NB4 (cell line): ENCODE results near the gene GOLGA6C.

ENCODE experiments used
- CTCF ChIP-seq: IDR thresholded peaks from one replicate; pipeline ENCODE4 v1.5.1; 2012; ENCODE audit warnings: low read depth, low read length
- POLR2A ChIP-seq: IDR thresholded peaks from 2 replicates; pipeline ENCODE4 v1.6.1; 2011; ENCODE audit warnings: mild to moderate bottlenecking; ENCODE audit not compliant: insufficient read length; ENCODE audit errors: extremely low read depth

DNA sequence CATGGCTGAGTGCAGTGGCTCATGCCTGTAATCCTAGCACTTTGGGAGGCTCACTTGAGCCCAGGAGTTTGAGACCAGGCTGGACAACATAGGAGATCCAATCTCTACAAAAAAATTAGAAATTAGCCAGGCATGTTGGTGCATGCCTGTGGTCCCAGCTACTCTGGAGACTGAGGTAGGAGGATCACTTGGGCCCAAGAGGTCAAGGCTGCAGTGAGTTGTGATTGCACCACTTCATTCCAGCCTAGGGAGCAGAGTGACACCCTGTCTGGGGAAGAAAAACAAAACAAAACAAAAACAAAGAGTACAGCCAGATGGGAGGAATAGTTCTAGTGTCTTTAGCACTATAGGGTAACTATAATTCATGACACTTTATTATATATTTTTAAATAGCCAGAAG, 51.6 kb downstream of the GOLGA6C start:
- TF ChIP-seq POLR2A = no peak
- TF ChIP-seq CTCF = no peak
